ENCODE measurements around the gene OSR1.

GRCh38 chr2:19349911-19350677 lies 8.3 kb downstream of the OSR1 start:
- TF ChIP-seq, protein P1, sequence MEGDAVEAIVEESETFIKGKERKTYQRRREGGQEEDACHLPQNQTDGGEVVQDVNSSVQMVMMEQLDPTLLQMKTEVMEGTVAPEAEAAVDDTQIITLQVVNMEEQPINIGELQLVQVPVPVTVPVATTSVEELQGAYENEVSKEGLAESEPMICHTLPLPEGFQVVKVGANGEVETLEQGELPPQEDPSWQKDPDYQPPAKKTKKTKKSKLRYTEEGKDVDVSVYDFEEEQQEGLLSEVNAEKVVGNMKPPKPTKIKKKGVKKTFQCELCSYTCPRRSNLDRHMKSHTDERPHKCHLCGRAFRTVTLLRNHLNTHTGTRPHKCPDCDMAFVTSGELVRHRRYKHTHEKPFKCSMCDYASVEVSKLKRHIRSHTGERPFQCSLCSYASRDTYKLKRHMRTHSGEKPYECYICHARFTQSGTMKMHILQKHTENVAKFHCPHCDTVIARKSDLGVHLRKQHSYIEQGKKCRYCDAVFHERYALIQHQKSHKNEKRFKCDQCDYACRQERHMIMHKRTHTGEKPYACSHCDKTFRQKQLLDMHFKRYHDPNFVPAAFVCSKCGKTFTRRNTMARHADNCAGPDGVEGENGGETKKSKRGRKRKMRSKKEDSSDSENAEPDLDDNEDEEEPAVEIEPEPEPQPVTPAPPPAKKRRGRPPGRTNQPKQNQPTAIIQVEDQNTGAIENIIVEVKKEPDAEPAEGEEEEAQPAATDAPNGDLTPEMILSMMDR (IDR thresholded peaks at IDR 0.05) = peak; percentile 31 to 77 (median 64)
- TF ChIP-seq POLR2A (IDR thresholded peaks at IDR 0.05) (no peak), EP300 (IDR thresholded peaks at IDR 0.05) (no peak)
